GM12872 (cell line): ENCODE measurements around the gene APOBEC3G.

Source experiments
- TF ChIP-seq, protein P1 (sequence below): IDR thresholded peaks from 3 replicates; pipeline ENCODE4 v1.5.1; 2011; ENCODE audit warnings: low read depth, mild to moderate bottlenecking, low read length, moderate library complexity; ENCODE audit not compliant: insufficient read depth

The APOBEC3G gene

GRCh38 chr22:39130892-39131855, 54.1 kb downstream of the APOBEC3G start:
- TF ChIP-seq, protein P1, sequence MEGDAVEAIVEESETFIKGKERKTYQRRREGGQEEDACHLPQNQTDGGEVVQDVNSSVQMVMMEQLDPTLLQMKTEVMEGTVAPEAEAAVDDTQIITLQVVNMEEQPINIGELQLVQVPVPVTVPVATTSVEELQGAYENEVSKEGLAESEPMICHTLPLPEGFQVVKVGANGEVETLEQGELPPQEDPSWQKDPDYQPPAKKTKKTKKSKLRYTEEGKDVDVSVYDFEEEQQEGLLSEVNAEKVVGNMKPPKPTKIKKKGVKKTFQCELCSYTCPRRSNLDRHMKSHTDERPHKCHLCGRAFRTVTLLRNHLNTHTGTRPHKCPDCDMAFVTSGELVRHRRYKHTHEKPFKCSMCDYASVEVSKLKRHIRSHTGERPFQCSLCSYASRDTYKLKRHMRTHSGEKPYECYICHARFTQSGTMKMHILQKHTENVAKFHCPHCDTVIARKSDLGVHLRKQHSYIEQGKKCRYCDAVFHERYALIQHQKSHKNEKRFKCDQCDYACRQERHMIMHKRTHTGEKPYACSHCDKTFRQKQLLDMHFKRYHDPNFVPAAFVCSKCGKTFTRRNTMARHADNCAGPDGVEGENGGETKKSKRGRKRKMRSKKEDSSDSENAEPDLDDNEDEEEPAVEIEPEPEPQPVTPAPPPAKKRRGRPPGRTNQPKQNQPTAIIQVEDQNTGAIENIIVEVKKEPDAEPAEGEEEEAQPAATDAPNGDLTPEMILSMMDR: no peak

- TF ChIP-seq, protein P1: no peak
Measured at GRCh38 chr22:39132281-39132680, 55.2 kb downstream of the APOBEC3G start.

- TF ChIP-seq, protein P1: no peak
Measured at GRCh38 chr22:39132871-39133524, 55.9 kb downstream of the APOBEC3G start.

- TF ChIP-seq, protein P1: no peak
Measured at GRCh38 chr22:39133871-39134270, 56.8 kb downstream of the APOBEC3G start.

DNA sequence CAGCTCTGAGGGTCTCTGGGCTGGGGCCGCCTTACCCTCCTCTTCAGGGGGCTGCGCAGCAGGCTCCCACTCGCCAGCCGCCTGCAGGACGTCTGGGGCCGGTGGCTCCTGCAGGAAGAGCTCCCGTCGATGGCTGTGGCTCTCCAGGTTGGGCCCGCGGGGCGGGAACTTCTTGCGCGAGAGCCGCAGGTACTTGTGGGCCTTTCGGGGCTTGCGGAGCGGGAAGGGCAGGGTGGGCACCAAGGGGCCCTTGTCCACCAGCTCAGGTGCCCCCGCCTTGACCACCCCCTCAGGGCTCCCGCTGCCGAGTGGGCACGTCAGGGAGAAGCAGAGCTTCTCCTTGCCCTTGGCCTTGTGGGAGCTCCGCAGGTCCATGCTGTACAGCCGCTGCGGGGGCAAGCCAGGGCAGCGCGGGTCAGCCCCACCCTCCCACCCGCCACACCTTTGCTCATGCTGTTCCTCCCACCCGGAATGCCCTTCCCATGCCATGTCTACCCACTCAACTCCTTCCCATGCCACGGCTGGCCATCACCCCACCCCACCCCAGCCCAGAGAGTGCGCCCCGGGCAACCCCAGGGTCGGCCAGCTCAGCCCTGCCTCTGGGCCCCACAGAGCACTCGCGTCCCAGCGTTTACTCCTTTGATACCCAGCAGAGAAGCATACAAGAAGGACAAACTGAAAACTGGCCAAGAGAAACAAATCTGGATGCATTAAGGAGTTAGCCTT, 57.5 kb downstream of the APOBEC3G start:
- TF ChIP-seq, protein P1: no peak

DNA sequence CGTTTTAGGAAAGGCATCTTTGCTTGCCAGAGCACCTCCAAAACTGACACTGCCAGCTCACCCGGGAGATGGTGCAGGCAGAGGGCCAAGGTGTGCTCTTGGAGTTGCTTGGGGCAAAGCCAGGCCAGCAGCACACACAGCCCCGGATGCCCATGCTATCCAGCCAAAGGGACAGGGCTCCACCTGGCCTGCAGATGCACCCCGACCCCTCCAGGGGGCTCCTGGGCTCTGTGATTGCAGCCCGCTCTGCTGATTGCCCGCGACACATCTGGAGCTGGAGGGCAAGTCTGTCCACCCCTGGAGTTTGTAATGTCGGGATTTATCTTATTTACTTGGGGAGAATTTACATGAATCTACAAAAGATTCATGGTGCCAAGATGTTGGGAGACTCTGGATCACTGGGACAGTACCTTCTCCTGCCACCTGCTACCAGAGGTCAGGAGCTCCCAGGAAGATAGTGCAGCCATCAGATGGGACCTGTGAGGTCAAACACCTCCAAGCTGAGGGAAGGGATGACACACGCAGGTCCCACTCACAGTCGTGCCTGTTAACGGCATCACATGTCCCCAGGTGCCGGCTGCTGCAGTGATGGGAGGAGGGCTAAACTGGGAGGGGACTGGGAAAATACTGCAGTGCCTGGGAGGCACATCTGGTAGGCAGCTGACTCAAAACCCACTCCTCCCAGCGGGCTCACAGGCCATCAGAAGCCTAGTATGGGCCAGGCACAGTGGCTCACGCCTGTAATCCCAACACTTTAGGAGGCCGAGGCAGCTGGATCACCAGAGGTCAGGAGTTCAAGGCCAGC, 58.2 kb downstream of the APOBEC3G start:
- TF ChIP-seq, protein P1: peak; percentile 75
